K562 (cell line): ENCODE results near the gene GIT2. TPM values are rescaled to one million over a fixed set of nuclear protein-coding genes. Genes with fewer than 3 reads are reported as not detected.

Source experiments
- ETV5 ChIP-seq: sonication (generic); formaldehyde crosslinking; IDR thresholded peaks from 2 replicates; pipeline ENCODE4 v1.4.0; 2020; ENCODE audit warnings: low read depth, mild to moderate bottlenecking, missing genetic modification reagents
- KLF6 ChIP-seq: fragments of 250-450 bp; sonication (Bioruptor Pico); IDR thresholded peaks from 2 replicates; pipeline ENCODE4 v1.4.0; 2020; ENCODE audit warnings: mild to moderate bottlenecking, moderate library complexity, borderline replicate concordance
- PML ChIP-seq: IDR thresholded peaks from 2 replicates; pipeline ENCODE4 v1.6.1; 2012; ENCODE audit warnings: low read length, inconsistent platforms
- RBBP5 ChIP-seq: fragments of 200-600 bp; sonication (generic); IDR thresholded peaks from 2 replicates; pipeline ENCODE4 v1.6.1; 2012; ENCODE audit warnings: borderline replicate concordance, mild to moderate bottlenecking, low read length, control low read depth, inconsistent platforms; ENCODE audit not compliant: insufficient read depth, poor library complexity, severe bottlenecking
- ZNF274 ChIP-seq: IDR thresholded peaks from 2 replicates; pipeline ENCODE4 v1.6.1; 2011; ENCODE audit warnings: low read depth, mild to moderate bottlenecking, low read length, moderate library complexity, borderline replicate concordance
- ZNF589 ChIP-seq: fragments of 200-800 bp; sonication (Bioruptor generic); IDR thresholded peaks from 2 replicates; pipeline ENCODE4 v1.6.1; 2016; ENCODE audit warnings: low read depth, missing genetic modification characterization, missing compliant biosample characterization
- ZNF76 ChIP-seq: fragments of 250-450 bp; sonication (Bioruptor Pico); IDR thresholded peaks from 2 replicates; pipeline ENCODE4 v1.4.0; 2020; ENCODE audit warnings: mild to moderate bottlenecking, moderate library complexity, borderline replicate concordance
- polyA plus RNA-seq, 8 experiments: library from polyadenylated mRNA; depleted of rRNA in 4 of 8; stranded (reverse) in 5 of 8; unstranded in 3 of 8; fragments of >200 nt; fragmentation: Nextera tagmentation in 2 of 8; fragmentation: Illumina TruSeq in 1 of 8; extraction: Ambion mirVana in 2 of 8; extraction: Trizol in 1 of 8; gene quantifications; 2 replicates each; pipeline versions ENCODE4 v1.2.1 to v1.2.3, GENCODE V29; 2011 to 2014; ENCODE audit warnings: inconsistent platforms in 1 of 8, missing spikeins in 1 of 8
- total RNA-seq, 7 experiments: library from RNA; depleted of rRNA in 6 of 7; stranded (reverse); fragments of >200 nt in 6 of 7; fragmentation: Illumina TruSeq in 2 of 7; extraction: Trizol in 2 of 7; gene quantifications; 2 replicates each; pipeline versions ENCODE4 v1.2.1 to v1.2.3, GENCODE V29; 2011 to 2021; ENCODE audit warnings: low replicate concordance in 1 of 7
- TF ChIP-seq, protein P1 (sequence below): fragments of 450-650 bp; IDR thresholded peaks from 2 replicates; pipeline ENCODE4 v1.6.1; 2018; ENCODE audit not compliant: partially characterized antibody

The GIT2 gene
- total and polyA plus RNA-seq, 9 of the 15 experiments (the other 6 are each of a cell fraction or from before 2014, with no cell fraction given), result 4.0 to 30.4 (median 23.5) TPM

GRCh38 chr12:109995686-109996482, at the start of gene GIT2 (continued):
- TF ChIP-seq, protein P1, sequence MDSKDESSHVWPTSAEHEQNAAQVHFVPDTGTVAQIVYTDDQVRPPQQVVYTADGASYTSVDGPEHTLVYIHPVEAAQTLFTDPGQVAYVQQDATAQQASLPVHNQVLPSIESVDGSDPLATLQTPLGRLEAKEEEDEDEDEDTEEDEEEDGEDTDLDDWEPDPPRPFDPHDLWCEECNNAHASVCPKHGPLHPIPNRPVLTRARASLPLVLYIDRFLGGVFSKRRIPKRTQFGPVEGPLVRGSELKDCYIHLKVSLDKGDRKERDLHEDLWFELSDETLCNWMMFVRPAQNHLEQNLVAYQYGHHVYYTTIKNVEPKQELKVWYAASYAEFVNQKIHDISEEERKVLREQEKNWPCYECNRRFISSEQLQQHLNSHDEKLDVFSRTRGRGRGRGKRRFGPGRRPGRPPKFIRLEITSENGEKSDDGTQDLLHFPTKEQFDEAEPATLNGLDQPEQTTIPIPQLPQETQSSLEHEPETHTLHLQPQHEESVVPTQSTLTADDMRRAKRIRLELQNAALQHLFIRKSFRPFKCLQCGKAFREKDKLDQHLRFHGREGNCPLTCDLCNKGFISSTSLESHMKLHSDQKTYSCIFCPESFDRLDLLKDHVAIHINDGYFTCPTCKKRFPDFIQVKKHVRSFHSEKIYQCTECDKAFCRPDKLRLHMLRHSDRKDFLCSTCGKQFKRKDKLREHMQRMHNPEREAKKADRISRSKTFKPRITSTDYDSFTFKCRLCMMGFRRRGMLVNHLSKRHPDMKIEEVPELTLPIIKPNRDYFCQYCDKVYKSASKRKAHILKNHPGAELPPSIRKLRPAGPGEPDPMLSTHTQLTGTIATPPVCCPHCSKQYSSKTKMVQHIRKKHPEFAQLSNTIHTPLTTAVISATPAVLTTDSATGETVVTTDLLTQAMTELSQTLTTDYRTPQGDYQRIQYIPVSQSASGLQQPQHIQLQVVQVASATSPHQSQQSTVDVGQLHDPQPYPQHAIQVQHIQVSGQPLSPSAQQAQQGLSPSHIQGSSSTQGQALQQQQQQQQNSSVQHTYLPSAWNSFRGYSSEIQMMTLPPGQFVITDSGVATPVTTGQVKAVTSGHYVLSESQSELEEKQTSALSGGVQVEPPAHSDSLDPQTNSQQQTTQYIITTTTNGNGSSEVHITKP, result peak; percentile 94
- TF ChIP-seq KLF6 (CRISPR knock-in tag), result no peak
- TF ChIP-seq ZNF589, result peak; percentile 66; the same call in 1 of the 2 replicates
- TF ChIP-seq ZNF76 (CRISPR knock-in tag), result peak; percentile 64; the same call in 1 of the 2 replicates
- TF ChIP-seq ETV5 (CRISPR knock-in tag), result peak; percentile 93
- peak; percentile 90 for TF ChIP-seq RBBP5
- TF ChIP-seq PML, result 0 out of 2 replicates have a peak, but pooled peaks have one; percentile 22
- no peak for TF ChIP-seq ZNF274
